K562 (cell line): ENCODE measurements around the gene CSDE1. TPM values are rescaled to one million over a fixed set of nuclear protein-coding genes. Genes with fewer than 3 reads are reported as not detected.

Experiments
- ADNP ChIP-seq: fragments of 200-800 bp; sonication (Bioruptor generic); IDR thresholded peaks from 2 replicates; pipeline ENCODE4 v1.6.1; 2016; ENCODE audit warnings: missing genetic modification characterization, missing compliant biosample characterization
- CUX1 ChIP-seq: fragments of 200-800 bp; sonication (Bioruptor generic); IDR thresholded peaks from 2 replicates; pipeline ENCODE4 v1.6.1; 2016; ENCODE audit warnings: missing genetic modification characterization, missing compliant biosample characterization
- EGR1 ChIP-seq: fragments of 450-650 bp; conservative IDR thresholded peaks from 2 replicates; pipeline ENCODE4 v1.6.1; 2017; ENCODE audit warnings: mild to moderate bottlenecking
- ERF ChIP-seq: fragments of 450-650 bp; formaldehyde crosslinking; IDR thresholded peaks from 2 replicates; pipeline ENCODE4 v1.4.0; 2020; ENCODE audit warnings: mild to moderate bottlenecking, mixed read lengths
- HOXB6 ChIP-seq: fragments of 250-450 bp; sonication (Bioruptor Pico); IDR thresholded peaks from 2 replicates; pipeline ENCODE4 v1.5.1; 2022; ENCODE audit warnings: mild to moderate bottlenecking, borderline replicate concordance
- JUND ChIP-seq, 2 experiments: IDR thresholded peaks; 2 replicates in 1 of 2; 3 replicates in 1 of 2; pipeline ENCODE4 v1.6.1; 2011; ENCODE audit warnings: borderline replicate concordance in 2 of 2, low read depth in 2 of 2, low read length in 2 of 2, improper control_type of control experiment in 1 of 2, missing biosample characterization in 1 of 2, missing genetic modification characterization in 1 of 2, missing genetic modification reagents in 1 of 2
- SIN3A ChIP-seq, 2 experiments: fragments of 150-350 bp in 1 of 2; IDR thresholded peaks; 2 replicates each; pipeline ENCODE4 v1.6.1; 2011 to 2016; ENCODE audit warnings: borderline replicate concordance in 2 of 2, low read depth in 2 of 2, low read length in 2 of 2, mild to moderate bottlenecking in 2 of 2, moderate library complexity in 2 of 2; ENCODE audit not compliant: control insufficient read depth in 1 of 2
- SUPT5H ChIP-seq: fragments of 450-650 bp; IDR thresholded peaks from 2 replicates; pipeline ENCODE4 v1.6.1; 2016
- TFAP4 ChIP-seq: sonication (generic); formaldehyde crosslinking; IDR thresholded peaks from 2 replicates; pipeline ENCODE4 v1.8.0; 2022; ENCODE audit warnings: missing genetic modification reagents, mild to moderate bottlenecking, moderate library complexity, borderline replicate concordance
- ZNF133 ChIP-seq: fragments of 250-450 bp; sonication (Bioruptor Pico); IDR thresholded peaks from 2 replicates; pipeline ENCODE4 v1.4.0; 2020; ENCODE audit warnings: mild to moderate bottlenecking
- ZNF239 ChIP-seq: fragments of 250-450 bp; sonication (Bioruptor Pico); IDR thresholded peaks from 2 replicates; pipeline ENCODE4 v1.4.0; 2020; ENCODE audit warnings: mild to moderate bottlenecking
- ZNF263 ChIP-seq: sonication (generic); formaldehyde crosslinking; IDR thresholded peaks from 2 replicates; pipeline ENCODE4 v1.8.0; 2022; ENCODE audit warnings: mild to moderate bottlenecking, missing genetic modification reagents, borderline replicate concordance
- ZNF512 ChIP-seq: IDR thresholded peaks from 2 replicates; pipeline ENCODE4 v1.6.1; 2016; ENCODE audit warnings: missing genetic modification characterization, missing compliant biosample characterization
- polyA plus RNA-seq, 8 experiments: library from polyadenylated mRNA; depleted of rRNA in 4 of 8; stranded (reverse) in 5 of 8; unstranded in 3 of 8; fragments of >200 nt; fragmentation: Nextera tagmentation in 2 of 8; fragmentation: Illumina TruSeq in 1 of 8; extraction: Ambion mirVana in 2 of 8; extraction: Trizol in 1 of 8; gene quantifications; 2 replicates each; pipeline versions ENCODE4 v1.2.1 to v1.2.3, GENCODE V29; 2011 to 2014; ENCODE audit warnings: inconsistent platforms in 1 of 8, missing spikeins in 1 of 8
- total RNA-seq, 7 experiments: library from RNA; depleted of rRNA in 6 of 7; stranded (reverse); fragments of >200 nt in 6 of 7; fragmentation: Illumina TruSeq in 2 of 7; extraction: Trizol in 2 of 7; gene quantifications; 2 replicates each; pipeline versions ENCODE4 v1.2.1 to v1.2.3, GENCODE V29; 2011 to 2021; ENCODE audit warnings: low replicate concordance in 1 of 7
- TF ChIP-seq, protein P1 (sequence below): fragments of 250-450 bp; sonication (Bioruptor Pico); IDR thresholded peaks from 2 replicates; pipeline ENCODE4 v1.8.0; 2022; ENCODE audit warnings: moderate library complexity, mild to moderate bottlenecking, inconsistent platforms
- TF ChIP-seq, protein P2 (sequence below): fragments of 250-450 bp; sonication (Bioruptor Pico); IDR thresholded peaks from 2 replicates; pipeline ENCODE4 v1.6.1; 2021; ENCODE audit warnings: mild to moderate bottlenecking
- TF ChIP-seq, protein P3 (sequence below): fragments of 450-650 bp; IDR thresholded peaks from 2 replicates; pipeline ENCODE4 v1.6.1; 2016

Gene CSDE1
- total and polyA plus RNA-seq, 9 of the 15 experiments (the other 6 are each of a cell fraction or from before 2014, with no cell fraction given) = 174 to 538 (median 403) TPM

DNA sequence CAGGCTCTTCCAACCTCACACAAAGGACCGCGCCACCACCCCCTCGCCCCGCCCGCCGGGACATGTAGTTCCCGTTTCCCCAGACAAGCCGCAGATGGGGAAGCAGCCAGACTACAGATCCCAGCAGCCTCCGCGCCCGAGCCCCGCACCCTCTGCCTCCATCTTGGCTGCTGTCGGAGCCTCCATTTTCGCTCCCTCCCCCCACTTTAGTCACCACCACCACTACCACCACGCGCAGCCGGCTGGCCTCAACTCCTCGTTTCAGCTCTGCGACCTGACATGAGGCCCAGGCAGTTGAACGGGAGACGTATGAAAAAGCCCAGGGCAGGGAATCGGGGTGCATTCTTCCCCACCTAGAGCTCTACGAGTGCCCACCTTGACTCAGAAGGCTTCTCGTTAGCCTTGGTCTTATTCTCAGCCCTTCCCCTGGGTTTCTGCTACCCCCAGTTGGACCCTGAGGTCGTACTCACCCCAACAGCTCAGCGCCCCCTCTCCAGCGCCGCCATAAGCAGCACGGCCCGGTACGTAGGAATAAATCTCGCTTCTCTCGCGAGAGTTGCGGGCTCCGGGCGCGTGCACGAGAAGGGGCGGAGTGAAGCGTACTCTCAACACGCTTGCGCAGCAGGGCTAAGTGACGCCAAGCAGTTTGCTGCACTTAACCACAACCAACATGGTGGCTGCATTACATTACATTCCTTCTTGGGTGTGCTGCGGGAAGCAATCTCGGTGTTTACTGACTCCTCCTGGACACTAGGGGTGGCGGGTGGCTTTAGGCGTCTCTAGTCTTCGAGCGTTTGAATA, at the start of gene CSDE1 (continued):
- TF ChIP-seq, protein P1, sequence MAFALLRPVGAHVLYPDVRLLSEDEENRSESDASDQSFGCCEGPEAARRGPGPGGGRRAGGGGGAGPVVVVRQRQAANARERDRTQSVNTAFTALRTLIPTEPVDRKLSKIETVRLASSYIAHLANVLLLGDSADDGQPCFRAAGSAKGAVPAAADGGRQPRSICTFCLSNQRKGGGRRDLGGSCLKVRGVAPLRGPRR (CRISPR knock-in tag) = no peak; the same call in 1 of the 2 replicates
- TF ChIP-seq ADNP (tag) = no peak
- TF ChIP-seq ZNF512 (tag) = no peak
- TF ChIP-seq EGR1 = peak; percentile 65
- TF ChIP-seq, protein P2, sequence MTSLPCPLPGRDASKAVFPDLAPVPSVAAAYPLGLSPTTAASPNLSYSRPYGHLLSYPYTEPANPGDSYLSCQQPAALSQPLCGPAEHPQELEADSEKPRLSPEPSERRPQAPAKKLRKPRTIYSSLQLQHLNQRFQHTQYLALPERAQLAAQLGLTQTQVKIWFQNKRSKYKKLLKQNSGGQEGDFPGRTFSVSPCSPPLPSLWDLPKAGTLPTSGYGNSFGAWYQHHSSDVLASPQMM (CRISPR knock-in tag) = no peak
- TF ChIP-seq TFAP4 (CRISPR knock-in tag) = peak; percentile 79
- no peak for TF ChIP-seq ZNF133 (CRISPR knock-in tag)
- peak; percentile 99 for TF ChIP-seq SUPT5H
- TF ChIP-seq ZNF239 (CRISPR knock-in tag) = peak; percentile 48; the same call in 1 of the 2 replicates
- TF ChIP-seq, protein P3, sequence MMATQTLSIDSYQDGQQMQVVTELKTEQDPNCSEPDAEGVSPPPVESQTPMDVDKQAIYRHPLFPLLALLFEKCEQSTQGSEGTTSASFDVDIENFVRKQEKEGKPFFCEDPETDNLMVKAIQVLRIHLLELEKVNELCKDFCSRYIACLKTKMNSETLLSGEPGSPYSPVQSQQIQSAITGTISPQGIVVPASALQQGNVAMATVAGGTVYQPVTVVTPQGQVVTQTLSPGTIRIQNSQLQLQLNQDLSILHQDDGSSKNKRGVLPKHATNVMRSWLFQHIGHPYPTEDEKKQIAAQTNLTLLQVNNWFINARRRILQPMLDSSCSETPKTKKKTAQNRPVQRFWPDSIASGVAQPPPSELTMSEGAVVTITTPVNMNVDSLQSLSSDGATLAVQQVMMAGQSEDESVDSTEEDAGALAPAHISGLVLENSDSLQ = peak; percentile 38
- peak; percentile 60 to 75; a peak in 3 of 4 replicates for TF ChIP-seq SIN3A (IDR thresholded peaks at IDR 0.05; ENCODE audit: borderline replicate concordance in 2 of 2, control insufficient read depth in 1 of 2, low read depth in 2 of 2, low read length in 2 of 2)
- TF ChIP-seq ERF (CRISPR knock-in tag) = peak; percentile 76; the same call in 1 of the 2 replicates
- no peak for TF ChIP-seq CUX1 (CRISPR knock-in tag)
- 0 out of 2 replicates have a peak, but pooled peaks have one; percentile 56 for TF ChIP-seq ZNF263 (CRISPR knock-in tag)
- TF ChIP-seq HOXB6 = no peak
- TF ChIP-seq JUND (IDR thresholded peaks at IDR 0.05; ENCODE audit: borderline replicate concordance, low read depth, low read length) = peak; percentile 78
- TF ChIP-seq JUND (tag; IDR thresholded peaks at IDR 0.05; ENCODE audit: borderline replicate concordance, low read depth, low read length) = no peak; the same call in 1 of the 3 replicates
